Activated CD8-positive, alpha-beta memory T cell treated with anti-CD3 and anti-CD28 coated beads for 4 hours (primary cell): ENCODE measurements around the gene SFXN5.

ENCODE experiments used
- DNase-seq, 2 donors: peaks; one replicate each; pipeline ENCODE4 v3.0.0-alpha.2; 2020; ENCODE audit warnings: low read depth in 2 of 2

The SFXN5 gene

GRCh38 chr2:72956050-72956395, 115.5 kb downstream of the SFXN5 start:
- DNase-seq = no peak

GRCh38 chr2:72955228-72956049, 116.1 kb downstream of the SFXN5 start:
- DNase-seq = no peak

- no peak for DNase-seq
Measured at GRCh38 chr2:72954376-72955227, 116.9 kb downstream of the SFXN5 start.

GRCh38 chr2:72953976-72954375, 117.5 kb downstream of the SFXN5 start:
- DNase-seq = no peak

GRCh38 chr2:72953528-72953927, 118.0 kb downstream of the SFXN5 start:
- DNase-seq = no peak

- DNase-seq = no peak
Measured at GRCh38 chr2:72952961-72953360, 118.6 kb downstream of the SFXN5 start.

GRCh38 chr2:72952110-72952823, 119.2 kb downstream of the SFXN5 start:
- DNase-seq = no peak

- DNase-seq = no peak
Measured at GRCh38 chr2:72951303-72952095, 120.0 kb downstream of the SFXN5 start.

- no peak for DNase-seq
Measured at GRCh38 chr2:72950558-72951255, 120.8 kb downstream of the SFXN5 start.

GRCh38 chr2:72949642-72950041, 121.9 kb downstream of the SFXN5 start:
- no peak for DNase-seq

GRCh38 chr2:72949045-72949444, 122.5 kb downstream of the SFXN5 start:
- DNase-seq = no peak

GRCh38 chr2:72947952-72948830, 123.3 kb downstream of the SFXN5 start:
- no peak for DNase-seq

GRCh38 chr2:72946466-72946865, 125.0 kb downstream of the SFXN5 start:
- DNase-seq = no peak

GRCh38 chr2:72945450-72946019, 126.0 kb downstream of the SFXN5 start:
- DNase-seq = no peak

- no peak for DNase-seq
Measured at GRCh38 chr2:72944804-72945449, 126.6 kb downstream of the SFXN5 start.

- no peak for DNase-seq
Measured at GRCh38 chr2:72943540-72944395, 127.7 kb downstream of the SFXN5 start.

- DNase-seq = no peak
Measured at GRCh38 chr2:72942881-72943418, 128.6 kb downstream of the SFXN5 start.

- DNase-seq = no peak
Measured at GRCh38 chr2:72942293-72942692, 129.2 kb downstream of the SFXN5 start.
